ENCODE results near the gene LFNG. TPM values are rescaled to one million over a fixed set of nuclear protein-coding genes. Genes with fewer than 3 reads are reported as not detected.

Gene LFNG
- total and polyA plus RNA-seq, 2 of the 13 experiments (the other 11 are each of a cell fraction or from before 2014, with no cell fraction given): 0.44 to 1.5 TPM

DNA sequence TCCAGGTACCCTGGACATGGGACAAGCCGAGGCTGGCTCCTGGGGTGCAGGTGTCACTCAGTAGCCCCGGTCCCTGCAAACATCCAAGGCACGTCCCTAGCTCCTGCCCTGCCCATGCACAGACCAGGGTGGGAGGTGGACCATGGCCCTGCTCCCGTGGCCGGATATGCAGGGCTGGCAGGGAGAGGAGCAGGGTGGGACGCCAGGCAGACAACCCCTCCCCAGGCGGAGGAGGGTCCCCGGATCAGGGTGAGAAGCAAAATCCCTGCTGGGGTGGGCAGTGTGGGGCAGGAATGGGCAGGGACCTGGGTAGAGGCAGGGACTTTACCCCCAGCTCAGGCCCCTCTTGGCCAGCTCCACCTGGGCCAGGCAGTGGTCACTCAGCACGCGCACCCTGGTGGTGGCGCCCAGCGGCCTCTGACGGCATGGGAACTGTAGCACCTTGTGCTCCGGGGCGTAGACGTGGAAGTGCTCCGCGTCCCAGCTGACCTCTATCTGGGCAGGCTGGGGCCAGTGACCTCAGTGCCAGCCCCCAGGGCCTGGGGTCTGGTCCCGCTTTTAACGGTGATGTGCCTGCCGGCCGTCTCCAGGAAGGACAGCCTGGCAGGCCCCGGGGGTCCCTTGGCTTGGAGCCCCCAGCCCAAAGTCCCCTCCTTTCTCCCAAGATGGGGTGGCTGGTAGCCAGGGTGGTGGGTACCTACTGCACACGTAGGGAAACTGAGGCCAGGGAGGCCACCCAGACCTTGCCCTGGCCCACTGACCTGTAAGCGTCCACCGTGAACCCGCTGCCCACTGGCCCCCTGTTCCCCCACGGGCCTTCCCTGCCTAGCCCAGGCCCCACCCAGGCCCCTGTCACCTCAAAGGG, 44.5 kb upstream of the LFNG start (continued):
- TF ChIP-seq ZNF296 (CRISPR knock-in tag; conservative IDR thresholded peaks at IDR 0.05): peak; percentile 86; the same call in 1 of the 2 replicates
- TF ChIP-seq ZNF879 (CRISPR knock-in tag; IDR thresholded peaks at IDR 0.05): no peak
- TF ChIP-seq, protein P1, sequence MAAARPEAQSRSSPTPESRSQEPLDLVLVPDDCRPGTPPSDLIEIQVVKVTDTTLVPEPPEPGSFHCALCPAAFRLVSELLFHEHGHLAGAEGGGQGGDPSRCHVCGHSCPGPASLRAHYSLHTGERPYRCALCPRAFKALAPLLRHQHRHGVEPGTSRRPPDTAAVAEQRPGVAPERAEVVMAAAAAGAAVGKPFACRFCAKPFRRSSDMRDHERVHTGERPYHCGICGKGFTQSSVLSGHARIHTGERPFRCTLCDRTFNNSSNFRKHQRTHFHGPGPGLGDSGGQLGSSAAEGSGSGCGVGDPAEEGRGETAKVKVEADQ (CRISPR knock-in tag; IDR thresholded peaks at IDR 0.05; ENCODE audit: borderline replicate concordance): no peak
- no peak for TF ChIP-seq ZNF33A (CRISPR knock-in tag; IDR thresholded peaks at IDR 0.05; ENCODE audit: borderline replicate concordance)
- peak; percentile 55; the same call in 1 of the 2 replicates for TF ChIP-seq AKAP8 (CRISPR knock-in tag; IDR thresholded peaks at IDR 0.05)
- peak; percentile 67 for TF ChIP-seq NRL (CRISPR knock-in tag; IDR thresholded peaks at IDR 0.05; ENCODE audit: borderline replicate concordance)
- TF ChIP-seq ZNF224 (CRISPR knock-in tag; IDR thresholded peaks at IDR 0.05): no peak
- peak; percentile 70 for TF ChIP-seq ZFX (CRISPR knock-in tag; IDR thresholded peaks at IDR 0.05; ENCODE audit: low read depth)
- TF ChIP-seq KLF11 (CRISPR knock-in tag; IDR thresholded peaks at IDR 0.05): no peak
- TF ChIP-seq, protein P2, sequence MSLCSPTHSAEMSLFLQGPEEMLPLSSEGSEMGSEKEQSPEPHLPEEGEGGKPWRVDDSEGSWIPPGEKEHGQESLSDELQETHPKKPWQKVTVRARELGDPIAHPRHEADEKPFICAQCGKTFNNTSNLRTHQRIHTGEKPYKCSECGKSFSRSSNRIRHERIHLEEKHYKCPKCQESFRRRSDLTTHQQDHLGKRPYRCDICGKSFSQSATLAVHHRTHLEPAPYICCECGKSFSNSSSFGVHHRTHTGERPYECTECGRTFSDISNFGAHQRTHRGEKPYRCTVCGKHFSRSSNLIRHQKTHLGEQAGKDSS (CRISPR knock-in tag; IDR thresholded peaks at IDR 0.05; ENCODE audit: borderline replicate concordance, low read depth): 0 out of 2 replicates have a peak, but pooled peaks have one; percentile 63
- TF ChIP-seq MEIS1 (CRISPR knock-in tag; IDR thresholded peaks at IDR 0.05; ENCODE audit: borderline replicate concordance): no peak
- peak; percentile 85 for TF ChIP-seq HNRNPL (IDR thresholded peaks at IDR 0.05; ENCODE audit: low read depth, low read length)
- TF ChIP-seq, protein P3, sequence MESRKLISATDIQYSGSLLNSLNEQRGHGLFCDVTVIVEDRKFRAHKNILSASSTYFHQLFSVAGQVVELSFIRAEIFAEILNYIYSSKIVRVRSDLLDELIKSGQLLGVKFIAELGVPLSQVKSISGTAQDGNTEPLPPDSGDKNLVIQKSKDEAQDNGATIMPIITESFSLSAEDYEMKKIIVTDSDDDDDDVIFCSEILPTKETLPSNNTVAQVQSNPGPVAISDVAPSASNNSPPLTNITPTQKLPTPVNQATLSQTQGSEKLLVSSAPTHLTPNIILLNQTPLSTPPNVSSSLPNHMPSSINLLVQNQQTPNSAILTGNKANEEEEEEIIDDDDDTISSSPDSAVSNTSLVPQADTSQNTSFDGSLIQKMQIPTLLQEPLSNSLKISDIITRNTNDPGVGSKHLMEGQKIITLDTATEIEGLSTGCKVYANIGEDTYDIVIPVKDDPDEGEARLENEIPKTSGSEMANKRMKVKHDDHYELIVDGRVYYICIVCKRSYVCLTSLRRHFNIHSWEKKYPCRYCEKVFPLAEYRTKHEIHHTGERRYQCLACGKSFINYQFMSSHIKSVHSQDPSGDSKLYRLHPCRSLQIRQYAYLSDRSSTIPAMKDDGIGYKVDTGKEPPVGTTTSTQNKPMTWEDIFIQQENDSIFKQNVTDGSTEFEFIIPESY (CRISPR knock-in tag; IDR thresholded peaks at IDR 0.05): peak; percentile 94
- TF ChIP-seq ZFP90 (CRISPR knock-in tag; IDR thresholded peaks at IDR 0.05; ENCODE audit: borderline replicate concordance): 0 out of 2 replicates have a peak, but pooled peaks have one; percentile 11
- TF ChIP-seq ZMYM2 (CRISPR knock-in tag; IDR thresholded peaks at IDR 0.05): no peak
- TF ChIP-seq, protein P4, sequence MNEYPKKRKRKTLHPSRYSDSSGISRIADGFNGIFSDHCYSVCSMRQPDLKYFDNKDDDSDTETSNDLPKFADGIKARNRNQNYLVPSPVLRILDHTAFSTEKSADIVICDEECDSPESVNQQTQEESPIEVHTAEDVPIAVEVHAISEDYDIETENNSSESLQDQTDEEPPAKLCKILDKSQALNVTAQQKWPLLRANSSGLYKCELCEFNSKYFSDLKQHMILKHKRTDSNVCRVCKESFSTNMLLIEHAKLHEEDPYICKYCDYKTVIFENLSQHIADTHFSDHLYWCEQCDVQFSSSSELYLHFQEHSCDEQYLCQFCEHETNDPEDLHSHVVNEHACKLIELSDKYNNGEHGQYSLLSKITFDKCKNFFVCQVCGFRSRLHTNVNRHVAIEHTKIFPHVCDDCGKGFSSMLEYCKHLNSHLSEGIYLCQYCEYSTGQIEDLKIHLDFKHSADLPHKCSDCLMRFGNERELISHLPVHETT (CRISPR knock-in tag; conservative IDR thresholded peaks at IDR 0.05): no peak
- TF ChIP-seq XRCC5 (optimal IDR thresholded peaks at IDR 0.05; ENCODE audit: low read length): peak; percentile 47
- TF ChIP-seq ZC3H13 (CRISPR knock-in tag; IDR thresholded peaks at IDR 0.05): no peak
- TF ChIP-seq PCBP1 (IDR thresholded peaks at IDR 0.05; ENCODE audit: borderline replicate concordance, low read depth, low read length): 0 out of 2 replicates have a peak, but pooled peaks have one; percentile 66
- 0 out of 2 replicates have a peak, but pooled peaks have one; percentile 37 for TF ChIP-seq HDAC1 (CRISPR knock-in tag; IDR thresholded peaks at IDR 0.05)
- TF ChIP-seq ZNF788 (CRISPR knock-in tag; IDR thresholded peaks at IDR 0.05; ENCODE audit: borderline replicate concordance): 0 out of 2 replicates have a peak, but pooled peaks have one; percentile 10
- TF ChIP-seq SATB2 (CRISPR knock-in tag; IDR thresholded peaks at IDR 0.05): no peak
- TF ChIP-seq ZNF792 (CRISPR knock-in tag; IDR thresholded peaks at IDR 0.05): no peak
- 0 out of 2 replicates have a peak, but pooled peaks have one; percentile 24 for TF ChIP-seq ZNF614 (CRISPR knock-in tag; IDR thresholded peaks at IDR 0.05; ENCODE audit: borderline replicate concordance)
- TF ChIP-seq SAP130 (CRISPR knock-in tag; IDR thresholded peaks at IDR 0.05; ENCODE audit: low read depth): peak; percentile 33; the same call in 1 of the 2 replicates

All from HepG2 (cell line).